ENCODE measurements around the gene GFPT2.

GFPT2 gene

DNA sequence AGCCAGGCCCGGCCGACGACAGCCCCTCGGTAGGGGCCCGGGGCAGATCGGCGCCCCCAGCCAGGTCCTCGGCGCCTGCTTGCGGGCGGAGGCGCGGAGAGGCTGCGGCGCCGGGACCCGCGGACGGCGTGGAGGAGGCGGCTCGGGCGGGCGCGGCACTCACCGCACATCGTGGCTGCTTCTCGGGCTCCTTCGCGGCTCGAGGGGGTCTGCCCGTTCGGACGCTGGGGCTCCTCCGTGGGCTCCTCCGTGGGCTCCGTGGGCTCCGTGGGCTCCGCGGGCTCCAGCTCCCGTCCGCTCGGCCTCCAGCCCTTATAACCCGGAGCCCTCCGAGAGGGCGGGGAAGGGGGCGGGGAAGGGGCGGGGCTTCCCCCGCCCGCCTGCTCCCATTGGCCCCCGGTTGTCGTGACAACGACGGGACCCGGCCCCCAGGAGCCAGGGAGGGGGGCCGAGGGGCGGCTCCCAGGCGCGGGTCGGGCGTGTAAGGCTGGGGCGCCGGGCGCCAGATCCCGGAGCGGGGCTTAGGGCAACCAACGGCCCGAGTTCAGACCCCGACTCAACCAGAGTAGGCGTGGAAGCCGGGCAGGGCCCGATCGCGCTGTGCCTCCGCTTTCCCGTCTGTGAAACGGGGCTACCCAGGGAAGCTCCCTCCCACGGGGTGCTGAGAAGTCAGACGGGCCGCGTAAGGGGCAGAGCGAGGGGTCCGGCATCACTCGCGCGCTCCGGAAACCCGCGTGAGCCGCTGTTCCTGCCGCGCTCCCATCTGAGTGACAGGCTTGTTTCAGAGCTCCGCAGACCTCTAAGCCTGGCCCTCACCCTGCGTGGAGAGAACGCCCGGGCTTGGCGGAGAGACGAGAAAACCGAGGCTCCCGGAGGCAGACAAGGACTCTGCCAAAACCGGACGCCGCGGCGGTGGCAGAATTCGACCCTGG is at the start of gene GFPT2:
Gene GFPT2, minus strand, starts transcription at position 289 of the 932 bp plus-strand sequence. Its CDS starts 119 bp downstream, at position 170.
- peak; percentile 83 for DNase-seq

DNA sequence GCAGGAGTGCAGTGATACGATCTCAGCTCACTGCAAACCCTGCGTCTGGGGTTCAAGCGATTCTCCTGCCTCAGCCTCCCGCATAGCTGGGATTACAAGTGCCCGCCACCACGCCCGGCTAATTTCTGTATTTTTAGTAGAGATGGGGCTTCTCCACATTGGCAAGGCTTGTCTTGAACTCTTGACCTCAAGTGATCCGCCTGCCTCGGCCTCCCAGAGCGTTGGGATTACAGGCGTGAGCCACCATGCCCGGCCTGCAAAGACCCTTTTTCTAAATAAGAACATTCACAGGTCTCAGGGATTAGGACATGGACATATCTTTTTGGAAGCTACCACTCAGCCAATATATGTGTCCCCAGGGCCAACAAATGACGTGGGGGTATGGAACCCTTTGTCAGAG is 49.6 kb upstream of the GFPT2 start:
- DNase-seq: no peak

DNA sequence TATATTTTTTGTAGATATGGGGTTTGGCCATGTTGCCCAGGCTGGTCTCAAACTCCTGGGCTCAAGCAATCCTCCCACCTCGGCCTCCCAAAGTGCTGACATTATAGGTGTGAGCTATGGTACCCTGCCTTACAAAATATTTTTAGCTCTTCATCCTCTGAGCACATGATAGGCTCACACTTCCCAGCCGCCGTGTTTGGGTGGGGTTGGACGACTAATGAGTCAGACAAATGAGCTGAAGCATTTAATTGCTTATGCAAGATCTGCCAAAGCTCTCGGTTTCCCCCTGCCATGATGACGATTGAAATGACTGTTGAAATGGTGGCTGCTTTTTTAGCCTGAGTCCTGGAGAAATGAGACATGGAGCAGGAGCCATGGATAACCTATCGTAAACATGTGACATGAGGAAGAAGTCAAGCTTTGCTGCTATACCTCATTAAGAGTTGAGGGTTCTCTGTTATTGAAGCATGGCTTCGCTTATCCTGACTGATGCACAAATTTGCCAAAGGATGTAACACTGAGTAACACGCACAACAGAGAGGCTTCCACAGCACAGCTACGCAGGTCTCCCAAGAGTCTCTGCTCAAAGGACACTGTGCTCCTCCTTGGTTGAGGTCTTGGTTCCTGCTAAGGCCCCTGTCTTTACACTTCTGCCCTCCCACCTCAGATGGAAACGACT is 48.2 kb upstream of the GFPT2 start:
- DNase-seq: no peak

DNA sequence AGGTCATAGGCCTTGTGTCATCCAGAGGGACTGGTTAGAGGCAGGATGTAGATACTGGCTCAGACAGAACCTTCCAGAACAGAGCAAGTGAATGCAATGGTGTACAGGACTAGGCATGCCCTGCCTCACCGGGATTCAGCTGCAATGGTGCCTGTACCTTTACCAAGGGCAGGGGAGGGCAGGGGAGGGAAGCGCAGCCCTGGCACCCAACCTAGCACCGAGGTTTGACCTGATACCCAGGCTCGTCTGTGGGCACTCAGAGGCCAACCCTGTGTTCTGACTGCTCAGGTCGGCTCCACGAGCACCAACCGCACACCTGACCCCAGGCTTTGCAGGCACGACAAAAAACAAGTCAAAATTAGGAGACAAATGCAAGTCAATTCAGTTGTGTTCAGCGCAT is 47.3 kb upstream of the GFPT2 start:
- no peak for DNase-seq

DNA sequence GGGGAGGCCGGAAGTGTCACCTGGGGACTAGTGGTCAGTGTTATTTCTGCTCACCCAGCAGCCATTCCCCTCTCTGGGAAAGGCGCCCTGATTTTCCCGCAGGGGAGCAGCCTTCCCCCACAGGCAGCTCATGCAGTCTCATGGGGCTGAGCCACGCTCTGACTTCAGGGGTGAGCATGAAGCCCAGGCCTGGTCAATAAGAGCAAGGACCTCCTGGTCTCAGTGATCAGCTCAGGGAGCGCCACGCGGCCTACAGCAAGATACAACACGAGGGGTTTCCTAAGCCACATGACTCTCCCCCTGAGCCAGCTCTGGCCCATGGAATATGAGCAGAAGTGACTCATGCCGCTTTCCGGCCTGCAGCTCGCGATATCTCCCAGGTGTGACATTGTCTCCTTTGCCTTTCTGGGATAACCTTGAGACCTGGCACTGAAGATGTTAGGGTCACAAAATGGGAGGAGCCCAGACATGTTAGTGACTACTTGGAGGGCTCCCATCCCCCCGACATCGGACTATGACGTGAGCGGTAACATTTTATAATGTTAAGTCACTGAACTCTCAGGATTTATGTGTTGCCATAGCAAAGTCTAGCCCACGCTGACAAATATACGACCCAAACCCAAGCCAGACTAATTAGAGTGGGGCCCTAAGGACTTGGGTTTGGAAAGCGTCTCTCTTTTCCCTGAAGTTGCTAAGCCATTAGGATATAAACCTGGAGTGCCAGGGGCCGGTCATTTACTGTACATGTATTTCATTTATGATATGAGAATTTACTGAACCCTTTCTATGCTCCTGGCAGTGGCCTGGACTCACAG is 46.5 kb upstream of the GFPT2 start:
- no peak for DNase-seq

DNA sequence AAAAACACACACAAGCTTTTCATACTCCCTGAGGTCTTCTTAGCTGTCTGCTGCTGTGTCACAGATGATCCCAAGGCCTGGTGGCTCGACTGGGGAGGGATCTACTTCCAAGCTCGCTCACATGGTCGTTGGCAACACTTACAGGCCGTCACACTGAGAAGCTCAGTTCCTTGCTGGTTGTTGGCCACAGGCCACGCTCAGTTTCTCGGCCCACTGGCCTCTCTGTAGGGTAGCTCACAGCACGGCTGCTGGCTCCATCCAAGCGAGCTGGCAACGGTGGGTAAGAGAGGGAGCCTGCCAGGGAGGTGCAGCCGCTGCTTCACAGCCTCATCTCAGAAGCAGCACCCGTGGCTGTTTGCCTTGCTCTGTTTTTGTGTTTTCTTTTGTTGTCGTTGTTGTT is 43.8 kb upstream of the GFPT2 start:
- no peak for DNase-seq

DNA sequence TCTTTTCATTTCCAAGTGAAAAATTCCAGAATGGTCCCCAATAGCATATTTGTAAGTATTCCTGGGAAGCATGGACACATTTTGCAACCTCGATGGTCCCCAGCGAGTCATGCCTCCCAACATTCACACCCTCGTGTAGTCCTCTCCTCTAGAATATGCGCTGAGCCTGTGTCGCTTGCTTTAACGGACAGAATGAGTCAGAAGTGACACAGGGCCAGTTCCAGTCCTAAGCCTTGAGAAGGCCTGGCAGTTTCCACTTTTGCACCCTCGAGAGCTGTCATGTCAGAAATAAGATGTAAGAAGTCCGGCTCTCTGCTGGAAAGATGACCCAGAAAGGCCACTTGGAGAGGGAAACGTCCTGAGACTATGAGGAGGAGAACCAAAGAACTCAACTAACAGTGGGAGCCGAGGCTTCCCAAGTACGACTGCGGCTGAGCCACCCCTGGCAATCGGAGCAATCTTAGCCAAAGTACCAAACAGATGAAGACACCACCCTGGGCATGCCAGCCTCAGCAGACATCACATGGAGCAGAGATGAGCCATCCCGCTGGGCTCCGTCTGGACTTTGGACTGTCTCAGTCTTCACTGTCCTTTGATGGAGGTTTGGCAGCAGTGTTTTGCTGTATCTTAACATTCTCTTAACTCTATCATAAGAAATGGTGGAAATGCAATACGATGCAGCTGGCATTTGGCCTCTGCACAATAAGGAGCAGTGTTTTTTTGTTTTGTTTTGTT is 42.6 kb upstream of the GFPT2 start:
- DNase-seq: no peak

DNA sequence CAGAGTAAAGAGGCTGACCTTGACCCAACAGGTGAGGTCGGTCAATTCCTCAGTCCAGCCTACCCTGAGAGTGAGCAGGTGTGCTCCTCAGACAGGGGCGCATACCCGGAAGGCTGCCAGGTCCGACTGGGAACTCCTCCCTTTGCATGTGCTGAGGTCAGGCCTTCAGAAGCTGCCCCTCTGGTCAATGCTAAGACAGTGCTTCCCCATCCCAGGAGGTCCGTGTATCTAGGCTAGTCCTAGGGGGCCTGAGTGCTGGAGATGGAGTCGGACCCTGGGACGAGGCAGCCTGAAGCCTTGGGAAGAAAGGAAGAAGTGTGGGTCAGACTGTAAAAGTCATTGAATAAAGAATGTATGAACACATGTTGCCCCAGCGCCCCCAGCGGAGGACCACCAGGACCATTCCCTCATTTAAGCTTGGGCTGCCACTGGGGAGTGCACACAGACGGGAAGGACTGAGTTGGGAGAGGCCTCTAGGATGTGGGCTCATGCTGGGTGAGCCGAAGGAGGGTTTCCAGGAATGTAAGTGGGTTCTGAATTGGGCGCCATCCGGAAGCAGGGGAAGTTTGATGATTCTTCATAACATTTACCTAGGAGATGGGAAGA is 41.0 kb upstream of the GFPT2 start:
- DNase-seq: no peak

DNA sequence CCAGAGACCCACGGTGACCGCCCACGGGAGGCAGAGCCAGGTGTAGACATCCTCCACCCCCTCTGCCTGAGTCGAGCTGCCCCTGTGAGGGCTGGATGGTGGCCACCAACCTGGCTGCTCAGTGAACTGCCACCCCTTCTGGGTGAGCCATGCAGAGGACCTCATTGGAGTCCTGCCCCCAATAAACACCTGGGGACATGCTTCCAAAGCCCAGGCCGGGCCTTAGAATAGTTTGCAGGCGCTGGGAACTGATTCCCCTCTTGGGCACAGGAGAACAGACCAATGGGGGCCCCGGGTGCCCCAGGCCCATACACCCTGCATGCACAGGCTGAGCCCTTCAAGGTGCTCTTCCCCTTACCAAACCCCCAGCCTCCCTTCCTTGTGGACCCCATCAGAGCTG is 38.1 kb upstream of the GFPT2 start:
- no peak for DNase-seq

DNA sequence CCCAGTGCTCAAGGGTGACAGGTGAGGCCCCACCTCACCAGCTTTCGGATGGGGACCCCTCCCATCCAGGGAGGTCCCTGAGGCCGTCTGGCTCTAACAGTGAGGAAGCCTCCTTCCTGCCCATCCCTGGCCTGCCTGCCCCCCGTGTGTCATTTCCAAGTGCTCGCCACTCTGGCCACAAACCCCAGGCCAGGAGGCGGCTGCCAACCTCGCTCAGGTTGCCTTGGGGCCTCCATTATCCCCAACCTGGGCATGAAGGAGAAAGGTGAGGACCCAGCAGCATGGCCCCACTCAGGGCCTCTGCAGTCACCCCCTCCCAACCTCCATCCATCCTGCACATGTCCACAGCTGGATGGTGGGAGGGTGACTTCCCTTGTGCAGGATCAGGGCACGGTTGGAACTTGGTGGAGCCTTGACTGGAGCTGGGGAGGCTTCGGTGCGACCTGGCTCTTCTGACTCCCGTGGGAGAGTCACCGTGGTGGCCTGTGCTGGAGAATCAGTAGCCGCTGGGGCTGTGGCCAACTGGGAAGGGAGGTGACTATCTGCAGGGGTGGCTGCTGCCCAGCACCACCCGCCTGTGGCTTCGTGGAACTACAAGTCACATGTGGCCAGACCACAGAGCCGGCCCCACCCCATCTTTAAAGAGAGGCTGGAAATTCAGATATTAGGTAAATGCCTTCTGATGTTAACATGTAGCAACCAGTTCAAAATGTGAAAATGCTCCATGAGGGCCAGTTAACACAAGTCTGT is 37.5 kb upstream of the GFPT2 start:
- no peak for DNase-seq

DNA sequence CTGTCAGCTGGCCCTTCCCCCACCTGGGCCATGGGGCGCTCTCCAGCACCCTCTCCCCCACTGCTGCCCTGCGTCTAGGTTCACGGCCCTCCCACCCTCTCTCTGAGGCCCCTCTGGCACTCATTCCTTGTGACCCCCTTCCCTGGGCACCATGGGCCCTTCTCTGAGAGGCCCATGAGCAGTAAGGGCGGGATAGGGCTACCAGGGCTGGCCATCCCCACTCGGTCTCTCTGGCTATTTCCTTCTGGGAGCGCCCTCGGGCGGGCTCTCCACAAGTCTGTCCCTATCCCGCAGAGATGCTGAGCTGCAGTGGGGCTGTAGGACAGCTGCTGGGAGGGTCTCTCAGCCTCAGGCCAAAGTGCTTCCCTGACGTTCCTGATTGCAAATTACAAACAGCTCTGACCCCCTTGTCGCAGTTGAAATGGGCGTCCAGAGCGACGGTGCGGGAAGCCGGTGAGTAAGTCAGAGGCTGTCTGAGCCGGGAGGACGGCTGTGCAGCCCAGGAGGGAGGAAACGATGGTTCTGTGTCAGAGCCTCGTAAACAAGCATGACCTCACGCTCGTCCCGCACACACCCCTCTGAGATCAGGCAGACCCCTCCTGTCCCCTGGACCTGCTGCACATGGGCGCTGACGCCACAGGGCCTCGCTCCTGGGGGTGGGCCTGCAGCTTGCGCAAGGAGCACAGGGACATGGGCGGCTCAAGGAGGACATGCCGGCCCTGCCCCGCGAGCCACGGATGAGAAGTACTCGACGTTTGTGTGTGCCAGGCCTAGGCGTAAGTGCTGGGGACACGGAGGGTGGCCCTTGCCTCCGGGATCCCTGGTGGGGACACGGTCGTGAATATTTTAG is 36.3 kb upstream of the GFPT2 start:
- DNase-seq: no peak

DNA sequence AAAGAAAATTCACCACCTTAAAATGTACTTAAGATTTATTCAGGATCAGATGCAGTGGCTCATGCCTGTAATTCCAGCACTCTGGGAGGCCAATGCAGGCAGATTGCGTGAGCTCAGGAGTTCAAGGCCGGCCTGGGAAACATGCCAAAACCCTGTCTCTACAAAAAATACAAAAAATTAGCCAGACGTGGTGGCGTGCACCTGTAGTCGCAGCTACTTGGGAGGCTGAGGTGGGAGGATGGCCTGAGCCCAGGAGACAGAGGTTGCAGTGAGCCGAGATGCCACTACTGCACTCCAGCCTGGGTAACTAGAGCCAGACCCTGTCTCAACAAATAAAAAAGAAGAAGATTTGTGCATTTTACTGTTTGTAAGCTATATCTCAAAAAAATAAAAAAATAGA is 34.7 kb upstream of the GFPT2 start:
- no peak for DNase-seq

DNA sequence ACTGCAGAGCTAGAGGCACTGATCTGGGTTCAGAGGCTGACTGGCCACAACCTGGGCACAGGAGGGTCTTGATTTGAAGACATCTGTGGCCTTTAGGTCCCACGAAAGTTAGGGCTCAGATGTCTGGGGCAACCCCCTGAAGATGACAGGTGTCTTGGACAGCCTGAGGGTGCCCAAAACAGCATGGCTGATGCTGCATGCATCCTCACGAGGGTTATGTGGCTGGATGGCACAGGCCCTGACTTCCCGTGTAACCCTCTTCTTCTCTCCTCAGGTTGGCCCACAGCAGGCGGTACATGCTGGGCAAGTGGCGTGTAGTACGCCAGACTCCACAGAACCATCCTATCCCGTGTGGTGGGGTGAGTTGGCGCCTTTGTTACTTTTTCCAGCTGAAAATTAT is 29.8 kb upstream of the GFPT2 start:
- no peak for DNase-seq

DNA sequence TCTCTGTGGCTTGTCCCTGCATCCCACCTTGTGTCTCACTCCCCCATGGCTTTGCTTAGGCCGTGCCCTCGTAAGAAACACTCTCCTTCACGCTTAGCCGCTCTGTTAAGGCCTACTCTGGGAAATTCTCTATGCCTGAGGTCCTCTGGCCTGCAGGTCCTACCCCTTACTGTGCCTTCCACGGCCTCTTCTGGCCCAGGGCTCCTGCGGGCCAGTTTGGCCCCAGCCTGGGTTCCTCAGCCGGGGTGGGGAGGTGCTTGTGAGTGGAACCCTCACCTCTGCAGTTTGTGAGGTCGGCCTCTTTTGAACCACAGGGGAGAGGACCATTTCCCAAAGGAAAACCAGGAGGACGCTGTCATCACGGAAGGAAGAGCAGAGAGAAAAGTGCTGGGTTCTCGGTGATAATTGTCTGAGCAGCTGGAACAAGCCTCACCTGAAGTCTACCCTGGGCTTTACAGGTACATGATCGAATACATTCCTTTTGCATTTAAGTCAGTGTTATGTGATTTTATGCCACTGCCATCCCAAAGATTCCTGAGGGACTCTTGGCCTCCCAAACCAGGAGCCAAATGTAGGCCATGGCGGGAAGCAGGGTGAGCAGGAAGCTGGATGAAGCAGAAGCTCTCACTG is 28.8 kb upstream of the GFPT2 start:
- no peak for DNase-seq

DNA sequence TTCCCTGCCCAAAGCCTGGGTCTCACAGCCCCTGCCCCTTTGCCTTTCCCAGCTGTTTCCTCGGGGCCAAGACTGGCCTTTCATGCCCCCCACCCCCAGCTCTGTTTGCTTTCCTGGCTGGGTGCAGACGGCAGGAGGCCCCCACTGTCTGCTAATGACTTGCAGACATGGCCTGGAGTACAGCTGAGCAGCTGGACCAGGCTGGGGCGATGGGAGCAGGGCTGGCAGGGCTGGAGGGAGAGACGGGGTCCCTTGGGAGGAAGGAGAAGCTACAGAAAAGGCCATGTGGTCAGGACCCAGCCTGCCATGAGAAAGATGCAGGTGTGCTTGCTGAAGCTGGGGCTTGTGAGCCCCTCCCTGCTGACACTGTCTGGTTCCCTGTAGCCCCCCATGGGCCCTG is 28.3 kb upstream of the GFPT2 start:
- no peak for DNase-seq

DNA sequence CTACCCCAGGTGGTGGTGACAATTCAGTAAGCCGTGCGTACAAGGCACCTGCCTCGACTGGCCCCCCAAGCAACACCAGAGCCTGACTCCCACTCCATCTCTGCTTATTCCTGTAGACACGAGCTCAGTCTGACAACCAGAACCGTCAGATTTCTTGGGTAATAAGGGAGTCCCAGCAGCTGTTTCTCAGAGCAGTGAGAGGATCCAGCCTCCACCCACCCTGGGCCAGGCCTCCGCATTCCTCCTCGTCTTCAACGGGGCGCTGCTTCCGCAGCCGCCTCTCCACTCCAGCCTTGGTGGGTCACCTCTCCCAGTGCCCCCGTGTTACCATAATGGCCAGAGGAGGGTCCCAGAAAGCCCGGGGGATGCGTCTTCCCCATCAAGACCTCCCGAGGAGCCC is 27.7 kb upstream of the GFPT2 start:
- DNase-seq: no peak

DNA sequence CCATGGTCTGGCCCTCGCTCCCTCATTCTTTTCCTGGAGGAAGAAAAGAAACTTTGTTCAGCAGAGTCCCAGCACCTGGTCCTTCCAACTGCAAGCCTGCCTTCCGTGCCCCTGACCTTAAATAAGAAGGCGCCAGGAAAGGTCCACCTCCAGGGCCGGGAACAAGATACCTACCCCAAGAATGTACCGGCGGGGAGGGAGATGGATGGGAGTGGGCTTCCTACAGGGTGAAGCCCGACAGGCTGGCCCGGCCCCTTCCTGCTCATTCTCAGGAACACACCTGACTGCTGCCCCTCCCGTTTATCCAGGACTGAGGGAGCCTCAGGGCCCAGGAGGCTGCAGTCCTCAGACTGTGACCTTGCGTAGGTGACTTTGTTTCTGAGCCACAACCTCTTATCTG is 27.3 kb upstream of the GFPT2 start:
- DNase-seq: no peak

DNA sequence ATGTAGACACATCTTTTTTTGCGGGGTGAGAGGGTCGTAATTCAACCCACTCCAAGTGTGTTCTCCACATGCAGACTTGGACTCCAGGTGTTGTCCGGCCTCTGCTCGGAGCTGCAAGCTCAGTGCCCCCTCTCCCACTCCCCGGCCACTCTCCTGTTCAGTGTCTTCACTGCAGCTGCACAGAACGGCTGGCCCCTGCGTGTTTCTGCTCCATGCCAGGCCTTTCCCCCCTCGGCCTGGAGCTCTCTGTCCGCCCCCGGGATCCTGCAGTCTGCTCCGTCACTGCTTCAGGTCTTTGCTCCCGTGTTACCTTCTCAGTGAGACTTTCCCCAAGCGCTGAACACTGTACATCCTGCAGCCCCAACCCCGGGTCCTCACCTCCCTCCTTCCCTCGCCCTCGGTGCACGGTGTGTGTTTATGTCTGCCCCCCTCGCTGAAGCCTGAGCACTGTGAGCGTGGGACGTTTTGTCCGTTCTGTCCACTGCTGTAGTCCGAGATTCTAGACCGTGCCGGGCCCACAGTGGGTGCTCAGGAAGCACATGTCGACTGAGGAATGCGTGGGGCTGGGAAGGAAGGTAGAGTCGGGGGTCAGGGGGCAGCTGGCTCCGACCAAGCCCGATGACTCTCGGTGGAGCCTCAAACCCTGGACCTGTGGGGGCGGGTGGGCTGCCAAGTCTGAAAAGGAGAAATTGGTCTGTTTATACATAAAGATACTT is 26.4 kb upstream of the GFPT2 start:
- no peak for DNase-seq

Measured in CD4-positive, alpha-beta T cell treated with Interleukin-21 for 1 hour (primary cell).